HG02763 (cell line): ENCODE results near the gene IL36RN.
"Not testable (repeated sequence)": the region's sequence is repeated elsewhere in the genome, so short reads cannot be mapped to it uniquely, and the experiment has no call there.

Experiments used
- ATAC-seq: cut with Tn5 transposase; IDR thresholded peaks from one replicate; pipeline ENCODE4 v1.9.1; 2021; ENCODE audit warnings: mild to moderate bottlenecking, moderate library complexity; ENCODE audit not compliant: unreplicated experiment

Gene IL36RN

GRCh38 chr2:113096842-113097618, 38.0 kb downstream of the IL36RN start:
- ATAC-seq = not testable (repeated sequence)

GRCh38 chr2:113098041-113098440, 39.0 kb downstream of the IL36RN start:
- ATAC-seq = no peak

- ATAC-seq = no peak
Observed at GRCh38 chr2:113098532-113098931, 39.5 kb downstream of the IL36RN start.

GRCh38 chr2:113102133-113102532, 43.1 kb downstream of the IL36RN start:
- ATAC-seq = no peak

- ATAC-seq = no peak
Observed at GRCh38 chr2:113103277-113103676, 44.3 kb downstream of the IL36RN start.

GRCh38 chr2:113104054-113104611, 45.1 kb downstream of the IL36RN start:
- ATAC-seq = no peak

GRCh38 chr2:113105047-113105785, 46.2 kb downstream of the IL36RN start:
- ATAC-seq = no peak

GRCh38 chr2:113111121-113111520, 52.1 kb downstream of the IL36RN start:
- no peak for ATAC-seq

- ATAC-seq = no peak
Observed at GRCh38 chr2:113111823-113112287, 52.9 kb downstream of the IL36RN start.

GRCh38 chr2:113112441-113112840, 53.4 kb downstream of the IL36RN start:
- no peak for ATAC-seq

GRCh38 chr2:113112871-113113270, 53.9 kb downstream of the IL36RN start:
- no peak for ATAC-seq

GRCh38 chr2:113113807-113114206, 54.8 kb downstream of the IL36RN start:
- no peak for ATAC-seq
